ENCODE measurements around the gene PFDN5.
A peak's percentile ranks its signal among the peaks of the same experiment; 100 is the strongest.

Gene PFDN5

GRCh38 chr12:53295070-53295890 is at the start of gene PFDN5:
Gene PFDN5, plus strand, starts transcription at chr12:53295542. Its CDS starts 26 bp downstream, at chr12:53295568.
- DNase-seq (ENCODE audit: low read depth, low spot score) = peak; percentile 65

- peak; percentile 18 for DNase-seq (ENCODE audit: low read depth, low spot score)
These were observed 43.6 kb upstream of the PFDN5 start for GRCh38 chr12:53251477-53252348.

- no peak for DNase-seq (ENCODE audit: low read depth, low spot score)
These were observed 42.9 kb upstream of the PFDN5 start for GRCh38 chr12:53252349-53252916.

GRCh38 chr12:53253298-53253697 is 42.0 kb upstream of the PFDN5 start:
- DNase-seq (ENCODE audit: low read depth, low spot score) = no peak

- no peak for DNase-seq (ENCODE audit: low read depth, low spot score)
These were observed 40.4 kb upstream of the PFDN5 start for GRCh38 chr12:53254816-53255545.

GRCh38 chr12:53255996-53256395 is 39.3 kb upstream of the PFDN5 start:
- DNase-seq (ENCODE audit: low read depth, low spot score) = no peak

GRCh38 chr12:53258541-53259539 is 36.5 kb upstream of the PFDN5 start:
- no peak for DNase-seq (ENCODE audit: low read depth, low spot score)

- no peak for DNase-seq (ENCODE audit: low read depth, low spot score)
These were observed 35.5 kb upstream of the PFDN5 start for GRCh38 chr12:53259891-53260290.

GRCh38 chr12:53265783-53266182 is 29.6 kb upstream of the PFDN5 start:
- no peak for DNase-seq (ENCODE audit: low read depth, low spot score)

- no peak for DNase-seq (ENCODE audit: low read depth, low spot score)
These were observed 27.9 kb upstream of the PFDN5 start for GRCh38 chr12:53267306-53267998.

- peak; percentile 71 for DNase-seq (ENCODE audit: low read depth, low spot score)
These were observed 27.2 kb upstream of the PFDN5 start, which contains the start of gene ESPL1 for GRCh38 chr12:53267999-53268629. Gene ESPL1, plus strand, starts transcription at chr12:53268299. Its CDS starts 468 bp downstream, at chr12:53268767.

- no peak for DNase-seq (ENCODE audit: low read depth, low spot score)
These were observed 26.4 kb upstream of the PFDN5 start for GRCh38 chr12:53268630-53269562.

- DNase-seq (ENCODE audit: low read depth, low spot score) = no peak
These were observed 20.9 kb upstream of the PFDN5 start for GRCh38 chr12:53274445-53274844.

GRCh38 chr12:53276511-53276910 is 18.8 kb upstream of the PFDN5 start:
- no peak for DNase-seq (ENCODE audit: low read depth, low spot score)

- no peak for DNase-seq (ENCODE audit: low read depth, low spot score)
These were observed 17.4 kb upstream of the PFDN5 start for GRCh38 chr12:53277981-53278380.

GRCh38 chr12:53279283-53279869 is 16.0 kb upstream of the PFDN5 start:
- no peak for DNase-seq (ENCODE audit: low read depth, low spot score)

GRCh38 chr12:53279888-53280498 is 15.3 kb upstream of the PFDN5 start:
- no peak for DNase-seq (ENCODE audit: low read depth, low spot score)

Measured in activated naive CD8-positive, alpha-beta T cell treated with anti-CD3 and anti-CD28 coated beads, Interleukin-2, amount 50 U/mL, for 16 hours (primary cell).